ENCODE data around the gene CDKN2B-AS1.

The CDKN2B-AS1 gene

DNA sequence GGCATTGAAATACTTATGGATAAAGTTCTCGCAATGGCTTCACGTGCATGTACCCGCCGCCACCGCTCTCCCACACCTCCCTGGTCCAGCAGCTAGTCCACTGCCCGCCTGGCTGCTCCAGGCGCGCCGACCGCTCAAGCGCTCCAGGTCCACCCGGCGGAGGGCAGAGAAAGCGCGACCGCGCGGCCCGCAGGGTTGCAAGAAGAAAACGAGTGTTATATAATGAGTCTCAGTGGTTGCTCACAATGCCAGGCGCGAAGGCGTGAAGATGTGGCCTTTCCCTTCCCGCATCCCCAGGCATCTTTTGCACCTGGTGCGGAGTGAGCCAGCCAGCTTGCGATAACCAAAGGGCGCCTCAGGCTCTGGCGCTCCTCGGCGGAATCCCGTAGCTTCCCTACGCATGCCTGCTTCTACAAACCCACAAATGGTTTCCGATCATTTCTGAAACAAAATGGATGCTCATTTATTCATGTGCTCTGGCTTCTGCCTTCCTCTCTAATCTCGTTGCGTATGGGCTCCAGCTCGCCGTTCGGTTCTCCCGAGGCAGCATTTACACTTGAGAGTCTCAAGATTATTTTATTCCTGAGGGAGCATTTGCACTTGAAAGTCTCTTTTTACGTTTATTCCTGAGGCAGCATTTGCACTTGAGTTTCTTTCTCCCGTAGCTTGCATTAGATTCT is 26.1 kb upstream of the CDKN2B-AS1 start:
- H3K4me3 ChIP-seq (ENCODE audit: low read depth, low read length) = no peak overlapping the region

DNA sequence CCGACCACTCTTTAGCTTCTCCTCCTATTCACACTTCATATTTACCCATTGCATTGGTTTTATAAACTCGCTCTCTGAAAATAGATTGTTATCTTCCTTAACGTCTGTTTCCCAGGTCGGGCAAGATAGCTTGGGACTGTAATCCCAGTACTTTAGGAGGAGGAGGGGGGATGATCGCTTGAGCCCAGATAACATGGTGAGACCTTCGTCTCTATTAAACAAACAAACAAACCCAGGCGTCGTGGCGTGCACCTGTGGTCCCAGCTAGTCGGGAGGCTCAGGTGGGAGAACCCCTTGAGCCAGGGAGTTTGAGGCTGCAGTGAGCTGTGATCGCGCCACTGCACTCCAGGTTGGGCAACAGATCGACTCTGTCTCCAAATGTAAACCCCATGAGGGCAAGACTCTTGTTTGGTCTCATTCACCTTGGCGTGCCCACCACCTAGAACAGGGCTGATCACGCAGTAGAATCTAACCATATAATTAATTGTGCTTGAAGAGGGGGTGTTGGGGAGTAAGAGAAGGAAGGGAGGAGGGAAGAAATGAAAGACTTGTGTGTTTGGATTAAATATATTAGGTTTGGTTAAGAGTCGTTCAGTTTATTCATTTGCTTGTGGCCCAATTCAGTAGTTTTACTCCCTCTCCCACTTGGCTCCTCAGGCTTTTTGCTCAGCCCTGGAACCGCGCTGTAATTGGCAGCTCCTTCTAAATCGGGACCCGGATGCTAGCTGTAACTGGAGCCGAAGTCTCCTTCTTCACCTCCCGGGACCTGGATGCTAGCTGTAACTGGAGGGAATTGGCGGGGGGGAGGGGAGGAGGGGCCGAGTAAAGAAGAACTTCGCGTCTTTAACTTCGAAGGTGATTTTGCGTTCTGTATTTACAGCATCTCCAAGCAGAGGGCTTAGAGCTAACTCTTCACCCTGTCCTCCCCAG is 25.3 kb upstream of the CDKN2B-AS1 start:
- no peak for TF ChIP-seq CTCF (IDR thresholded peaks at IDR 0.05)
- H3K4me1 ChIP-seq = no peaks in the 10 kb centered on the region
- H3K4me2 ChIP-seq (ENCODE audit: low read length) = no peak overlapping the region
- peaks cover 23% of the 10 kb centered on the region for H3K27me3 ChIP-seq (ENCODE audit: control insufficient read depth, insufficient read depth, low read length)
- no peak overlapping the region for H3K9ac ChIP-seq
- H3K4me3 ChIP-seq (ENCODE audit: low read depth, low read length) = no peak overlapping the region
- no peaks in the 10 kb centered on the region for H3K9me3 ChIP-seq (ENCODE audit: control insufficient read depth, low read length)
- no peaks in the 10 kb centered on the region for H3K36me3 ChIP-seq (ENCODE audit: control insufficient read depth, insufficient read depth, low read length)
- no peak overlapping the region for H2AFZ ChIP-seq
- H3K27ac ChIP-seq = no peak overlapping the region
- H3K79me2 ChIP-seq = no peaks in the 10 kb centered on the region

More for the DNA sequence above, 26.1 kb upstream of the CDKN2B-AS1 start:
- Histone ChIP-seq H3K27ac (no peak overlapping the region), H3K9me3 (ENCODE audit: control insufficient read depth, low read length) (no peaks in the 10 kb centered on the region), H3K4me2 (ENCODE audit: low read length) (no peak overlapping the region), H3K9ac (no peak overlapping the region), H3K27me3 (ENCODE audit: control insufficient read depth, insufficient read depth, low read length) (peaks cover 22% of the 10 kb centered on the region), H3K79me2 (no peaks in the 10 kb centered on the region), H3K4me1 (no peaks in the 10 kb centered on the region), H2AFZ (no peak overlapping the region), H3K36me3 (ENCODE audit: control insufficient read depth, insufficient read depth, low read length) (no peaks in the 10 kb centered on the region)
- no peak for TF ChIP-seq CTCF (IDR thresholded peaks at IDR 0.05)

GRCh38 chr9:21969951-21970799 is 24.4 kb upstream of the CDKN2B-AS1 start:
- H3K27me3 ChIP-seq (ENCODE audit: control insufficient read depth, insufficient read depth, low read length) = peaks cover 26% of the 10 kb centered on the region
- TF ChIP-seq CTCF (IDR thresholded peaks at IDR 0.05) = no peak
- no peak overlapping the region for H3K4me3 ChIP-seq (ENCODE audit: low read depth, low read length)
- H3K36me3 ChIP-seq (ENCODE audit: control insufficient read depth, insufficient read depth, low read length) = no peaks in the 10 kb centered on the region
- no peak overlapping the region for H3K4me2 ChIP-seq (ENCODE audit: low read length)
- H3K4me1 ChIP-seq = no peaks in the 10 kb centered on the region
- H3K79me2 ChIP-seq = no peaks in the 10 kb centered on the region
- H2AFZ ChIP-seq = no peak overlapping the region
- H3K9me3 ChIP-seq (ENCODE audit: control insufficient read depth, low read length) = no peaks in the 10 kb centered on the region
- no peak overlapping the region for H3K9ac ChIP-seq
- no peak overlapping the region for H3K27ac ChIP-seq

DNA sequence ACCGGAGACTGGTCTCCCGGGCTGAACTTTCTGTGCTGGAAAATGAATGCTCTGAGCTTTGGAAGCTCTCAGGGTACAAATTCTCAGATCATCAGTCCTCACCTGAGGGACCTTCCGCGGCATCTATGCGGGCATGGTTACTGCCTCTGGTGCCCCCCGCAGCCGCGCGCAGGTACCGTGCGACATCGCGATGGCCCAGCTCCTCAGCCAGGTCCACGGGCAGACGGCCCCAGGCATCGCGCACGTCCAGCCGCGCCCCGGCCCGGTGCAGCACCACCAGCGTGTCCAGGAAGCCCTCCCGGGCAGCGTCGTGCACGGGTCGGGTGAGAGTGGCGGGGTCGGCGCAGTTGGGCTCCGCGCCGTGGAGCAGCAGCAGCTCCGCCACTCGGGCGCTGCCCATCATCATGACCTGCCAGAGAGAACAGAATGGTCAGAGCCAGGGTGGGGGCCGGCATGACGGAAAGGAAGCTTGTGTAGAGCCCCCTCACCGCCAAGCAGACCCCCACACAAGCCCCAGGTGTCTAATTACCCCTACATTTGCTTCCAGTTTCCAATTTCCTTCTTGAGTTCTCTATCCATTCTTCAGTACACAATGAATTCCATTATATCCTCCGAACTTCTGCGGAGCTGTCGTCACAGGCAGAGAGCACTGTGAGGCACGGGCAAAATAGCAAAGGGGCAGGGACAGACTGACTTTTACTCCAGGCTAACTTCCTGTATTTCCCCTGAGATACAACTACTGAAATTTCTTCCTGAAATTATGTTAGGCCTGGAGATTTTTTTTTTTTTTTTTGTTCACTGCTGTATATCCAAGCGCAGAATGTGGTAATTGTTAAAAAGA is 23.6 kb upstream of the CDKN2B-AS1 start:
- no peak for TF ChIP-seq CTCF (IDR thresholded peaks at IDR 0.05)
- no peaks in the 10 kb centered on the region for H3K4me1 ChIP-seq
- H3K27me3 ChIP-seq (ENCODE audit: control insufficient read depth, insufficient read depth, low read length) = peaks cover 30% of the 10 kb centered on the region
- no peak overlapping the region for H3K27ac ChIP-seq
- H3K9me3 ChIP-seq (ENCODE audit: control insufficient read depth, low read length) = no peaks in the 10 kb centered on the region
- no peak overlapping the region for H3K4me3 ChIP-seq (ENCODE audit: low read depth, low read length)
- H3K79me2 ChIP-seq = no peaks in the 10 kb centered on the region
- H3K36me3 ChIP-seq (ENCODE audit: control insufficient read depth, insufficient read depth, low read length) = no peaks in the 10 kb centered on the region
- H2AFZ ChIP-seq = no peak overlapping the region
- no peak overlapping the region for H3K4me2 ChIP-seq (ENCODE audit: low read length)
- no peak overlapping the region for H3K9ac ChIP-seq

All from parathyroid adenoma (tissue), 2 donors.